Heart left ventricle (tissue), 16 donors: ENCODE measurements around the gene HS3ST3A1. TPM values are rescaled to one million over a fixed set of nuclear protein-coding genes. Genes with fewer than 3 reads are reported as not detected.

Source experiments
- ATAC-seq, 4 donors: fragments of 200-7000 bp; cut with Tn5 transposase; one replicate each; pipeline ENCODE4 v1.9.1; 2020 to 2022; ENCODE audit warnings: moderate library complexity in 4 of 4, mild to moderate bottlenecking in 3 of 4, moderate number of reproducible peaks in 1 of 4
- DNase-seq, 5 donors: peaks; one replicate each; pipeline ENCODE4 v3.0.0-alpha.2; 2020
- H3K27ac ChIP-seq, 12 donors: fragments of 200-600 bp; sonication (generic) in 4 of 12; one replicate each; pipeline versions ENCODE4 v1.5.0 to v1.8.0; 2016 to 2022; ENCODE audit warnings: mild to moderate bottlenecking in 2 of 12
- H3K27me3 ChIP-seq, 9 donors: fragments of 200-600 bp; sonication (generic) in 2 of 9; one replicate each; pipeline versions ENCODE4 v1.5.1 to v1.8.0; 2016 to 2022; ENCODE audit warnings: mild to moderate bottlenecking in 3 of 9
- H3K36me3 ChIP-seq, 9 donors: fragments of 200-600 bp; sonication (generic) in 2 of 9; one replicate each; pipeline versions ENCODE4 v1.5.0 to v1.8.0; 2018 to 2022; ENCODE audit warnings: mild to moderate bottlenecking in 2 of 9
- H3K4me1 ChIP-seq, 12 donors: fragments of 200-600 bp; sonication (generic) in 4 of 12; one replicate each; pipeline versions ENCODE4 v1.5.0 to v1.8.0; 2016 to 2022; ENCODE audit warnings: mild to moderate bottlenecking in 3 of 12
- H3K4me3 ChIP-seq, 12 donors: fragments of 200-600 bp; sonication (generic) in 4 of 12; one replicate each; pipeline versions ENCODE4 v1.5.0 to v1.8.0; 2017 to 2022; ENCODE audit warnings: mild to moderate bottlenecking in 9 of 12, moderate library complexity in 4 of 12
- H3K9me3 ChIP-seq, 12 donors: fragments of 200-600 bp; sonication (generic) in 4 of 12; one replicate each; pipeline versions ENCODE4 v1.5.0 to v1.8.0; 2016 to 2022; ENCODE audit warnings: mild to moderate bottlenecking in 1 of 12
- POLR2A ChIP-seq, 2 donors: fragments of 450-650 bp; IDR thresholded peaks; one replicate each; pipeline ENCODE4 v1.6.1; 2017; ENCODE audit warnings: antibody characterized with exemption in 2 of 2, mild to moderate bottlenecking in 2 of 2, moderate library complexity in 2 of 2
- WGBS, 4 donors: extraction: QIAGEN DNeasy Blood & Tissue Kit in 2 of 4; methylation state at CpG; one replicate each; pipeline versions ENCODE4 v1.1.5 to v1.1.7; 2013 to 2018; 5-methylcytosine and 5-hydroxymethylcytosine counted together
- intact Hi-C, 10 donors: fragments of 100-400 bp; cut with DNase I; formaldehyde crosslinking; loops; one replicate each; pipeline versions ENCODE4 v1.11.1 to v1.14.2; 2022
- polyA plus RNA-seq, 2 donors: library from polyadenylated mRNA; stranded (reverse); fragments of 200-250 nt; gene quantifications; one replicate each; pipeline ENCODE4 v1.2.3, GENCODE V29; 2013
- total RNA-seq, 9 donors: library from RNA; depleted of rRNA in 2 of 9; stranded (reverse); fragments of >200 nt in 2 of 9; fragmentation: NEBNext Ultra II Directional in 3 of 9; extraction: Animal tissue kit (Norgen Biotek cat#: 25700) in 3 of 9; gene quantifications; one replicate each; pipeline versions ENCODE4 v1.1.0 to v1.2.4, GENCODE V29; 2016 to 2023
- TF ChIP-seq, protein P1 (sequence below), 12 donors: fragments of 200-600 bp; sonication (generic) in 4 of 12; IDR thresholded peaks; one replicate each; pipeline versions ENCODE4 v1.5.0 to v1.8.0; 2018 to 2022; ENCODE audit warnings: antibody characterized with exemption in 12 of 12, mild to moderate bottlenecking in 5 of 12
- donor health status: ischemic (EF 13 %, LVEDD 7.1; RV severe dilation, severe dysfunction).
- donor health status: healthy with polysubstance abuse.
- donor health status: DM: no; HTN: yes; CAD: no.
- donor health status: DM: no; HTN: no; CAD: no.
- donor health status: ischemic (EF 25% LVEDD 6.9; RV normal size, moderate dysfunction).
- donor health status: ischemic (EF 25% LVEDD 5.7; RV mildly dilated, moderate dysfunction).
- donor health status: healthy.
- donor health status: DM: yes; HTN: yes; CAD: no.
- donor health status: ischemic (EF 35%, LVEDD 5.7; RV mildly dilated, moderate dysfunction).
- donor health status: nonischemic (EF 11% LVEDD 7.7; RV severe dilation, severe dysfunction).
- donor health status: DM: yes; HTN: yes; CAD: no.
- donor health status: PGD.
- donor health status: ischemic (EF 29% LVEDD 5.4; RV normal size, mild dysfunction).
- donor health status: nonischemic (EF 23%, LVEDD 6.1; RV moderate dilation, normal function).

Gene HS3ST3A1
- total and polyA plus RNA-seq, 11 donors: 0.08 to 5.7 (median 1.8) TPM

DNA sequence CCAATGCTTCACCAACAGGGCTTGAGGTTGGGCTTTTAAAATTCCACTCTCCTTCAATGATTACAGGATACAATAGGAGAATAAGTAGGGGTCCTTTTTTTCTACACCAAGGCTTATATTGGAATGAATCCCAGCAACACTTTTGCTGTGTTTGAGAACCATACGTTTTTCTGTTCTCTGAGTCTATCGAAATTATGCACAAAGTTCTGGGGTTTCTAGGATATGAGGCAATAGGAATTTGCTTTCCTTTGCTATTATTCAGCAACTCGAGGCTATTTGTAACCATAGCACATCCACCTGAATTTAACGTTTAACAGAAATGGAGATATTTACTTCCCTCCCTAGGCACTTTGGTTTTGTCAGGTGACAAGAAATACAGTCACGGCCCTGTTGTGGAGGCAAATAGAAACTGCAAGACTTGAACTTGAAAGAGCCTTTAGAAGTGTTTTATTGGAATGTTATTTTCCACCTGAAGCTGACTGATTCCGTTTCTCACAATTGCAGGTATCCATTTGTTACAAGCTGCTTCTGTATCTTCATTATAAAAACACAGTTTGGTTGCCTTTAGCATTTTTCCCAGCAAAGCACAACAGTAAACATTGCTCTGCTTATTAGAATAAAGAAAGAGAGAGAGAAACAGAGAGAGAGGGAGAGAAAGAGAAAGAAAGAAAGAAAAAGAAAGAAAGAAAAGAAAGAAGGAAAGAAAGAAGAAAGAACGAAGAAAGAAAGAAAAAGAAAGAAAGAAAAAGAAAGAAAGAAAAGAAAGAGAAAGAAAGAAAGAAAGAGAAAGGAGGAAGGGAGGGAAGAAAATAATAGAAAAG lies 109.6 kb downstream of the HS3ST3A1 start:
- H3K36me3 ChIP-seq: no peaks in the 10 kb centered on the region
- no peak overlapping the region for H3K4me3 ChIP-seq
- TF ChIP-seq, protein P1, sequence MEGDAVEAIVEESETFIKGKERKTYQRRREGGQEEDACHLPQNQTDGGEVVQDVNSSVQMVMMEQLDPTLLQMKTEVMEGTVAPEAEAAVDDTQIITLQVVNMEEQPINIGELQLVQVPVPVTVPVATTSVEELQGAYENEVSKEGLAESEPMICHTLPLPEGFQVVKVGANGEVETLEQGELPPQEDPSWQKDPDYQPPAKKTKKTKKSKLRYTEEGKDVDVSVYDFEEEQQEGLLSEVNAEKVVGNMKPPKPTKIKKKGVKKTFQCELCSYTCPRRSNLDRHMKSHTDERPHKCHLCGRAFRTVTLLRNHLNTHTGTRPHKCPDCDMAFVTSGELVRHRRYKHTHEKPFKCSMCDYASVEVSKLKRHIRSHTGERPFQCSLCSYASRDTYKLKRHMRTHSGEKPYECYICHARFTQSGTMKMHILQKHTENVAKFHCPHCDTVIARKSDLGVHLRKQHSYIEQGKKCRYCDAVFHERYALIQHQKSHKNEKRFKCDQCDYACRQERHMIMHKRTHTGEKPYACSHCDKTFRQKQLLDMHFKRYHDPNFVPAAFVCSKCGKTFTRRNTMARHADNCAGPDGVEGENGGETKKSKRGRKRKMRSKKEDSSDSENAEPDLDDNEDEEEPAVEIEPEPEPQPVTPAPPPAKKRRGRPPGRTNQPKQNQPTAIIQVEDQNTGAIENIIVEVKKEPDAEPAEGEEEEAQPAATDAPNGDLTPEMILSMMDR (IDR thresholded peaks at IDR 0.05): no peak
- TF ChIP-seq POLR2A (IDR thresholded peaks at IDR 0.05): no peak
- H3K27me3 ChIP-seq: no peaks in the 10 kb centered on the region
- intact Hi-C loops: no loop called here
- DNase-seq (no peak), ATAC-seq (no peak)
- 55 to 76% (median 63%) methylated on average over 7 of the region's 7 CpGs for WGBS, 4 donors
- H3K4me1 ChIP-seq: no peaks in the 10 kb centered on the region
- no peaks in the 10 kb centered on the region for H3K9me3 ChIP-seq
- H3K27ac ChIP-seq: no peak overlapping the region

DNA sequence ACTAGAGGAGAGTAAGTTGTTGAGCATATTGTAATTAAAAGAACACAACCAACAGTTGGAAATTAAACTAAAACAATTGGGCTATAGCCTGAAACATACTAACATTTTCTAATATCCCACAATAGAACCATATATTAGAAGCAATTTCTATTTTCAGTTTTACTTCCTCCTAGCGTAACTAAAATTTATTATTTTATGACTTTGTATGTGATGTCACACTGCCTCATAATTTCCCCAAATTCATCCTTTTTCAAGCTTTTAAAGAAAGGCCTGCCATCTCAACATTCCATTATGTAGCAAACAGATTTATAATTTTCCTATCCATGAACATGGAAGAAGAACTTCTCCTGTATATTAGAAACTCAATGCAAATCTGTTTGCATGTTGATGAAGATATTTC lies 110.2 kb downstream of the HS3ST3A1 start:
- TF ChIP-seq, protein P1 (IDR thresholded peaks at IDR 0.05): no peak
- TF ChIP-seq POLR2A (IDR thresholded peaks at IDR 0.05): no peak
- Histone ChIP-seq H3K9me3 (no peaks in the 10 kb centered on the region), H3K27me3 (no peaks in the 10 kb centered on the region), H3K4me3 (no peak overlapping the region), H3K27ac (no peak overlapping the region), H3K4me1 (no peaks in the 10 kb centered on the region), H3K36me3 (no peaks in the 10 kb centered on the region)
- no peak for DNase-seq
- no peak for ATAC-seq
- 88 to 95% (median 92%) methylated on average over 1 of the region's 1 CpG for WGBS, 4 donors
- intact Hi-C loops: no loop called here

DNA sequence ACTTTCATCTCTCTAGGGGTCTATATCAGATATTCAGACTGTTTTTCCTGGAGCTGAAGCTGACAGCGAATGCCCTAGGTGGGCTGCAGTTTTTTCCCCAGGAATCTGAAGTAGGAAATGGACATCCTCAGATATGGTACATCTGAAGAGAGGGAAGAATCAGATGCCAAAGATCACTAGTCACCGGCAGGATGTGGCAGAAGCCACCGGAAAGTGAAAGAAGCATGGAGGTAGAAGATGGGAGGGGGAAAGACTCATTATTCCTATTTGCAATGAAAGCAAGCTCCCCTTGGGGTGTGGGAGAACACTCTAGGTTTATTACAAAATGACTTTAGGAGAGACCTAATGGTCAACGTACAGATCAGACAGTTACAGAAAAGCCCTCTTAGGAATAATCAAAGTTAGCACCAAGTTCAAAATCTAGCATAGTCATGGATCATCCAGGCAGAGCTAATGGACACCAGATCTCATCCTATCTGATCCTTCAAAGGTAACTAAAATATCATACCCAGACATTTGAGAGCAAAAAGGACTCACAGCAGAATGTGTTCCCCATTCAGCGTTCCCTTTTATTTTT lies 110.7 kb downstream of the HS3ST3A1 start:
- intact Hi-C loops: no loop called here
- H3K27ac ChIP-seq: no peak overlapping the region
- no peak for TF ChIP-seq POLR2A (IDR thresholded peaks at IDR 0.05)
- TF ChIP-seq, protein P1 (IDR thresholded peaks at IDR 0.05): no peak
- 76 to 84% (median 78%) methylated on average over 5 of the region's 5 CpGs for WGBS, 4 donors
- H3K4me1 ChIP-seq: no peaks in the 10 kb centered on the region
- no peaks in the 10 kb centered on the region for H3K27me3 ChIP-seq
- ATAC-seq (no peak), DNase-seq (no peak)
- no peaks in the 10 kb centered on the region for H3K9me3 ChIP-seq
- no peaks in the 10 kb centered on the region for H3K36me3 ChIP-seq
- no peak overlapping the region for H3K4me3 ChIP-seq

DNA sequence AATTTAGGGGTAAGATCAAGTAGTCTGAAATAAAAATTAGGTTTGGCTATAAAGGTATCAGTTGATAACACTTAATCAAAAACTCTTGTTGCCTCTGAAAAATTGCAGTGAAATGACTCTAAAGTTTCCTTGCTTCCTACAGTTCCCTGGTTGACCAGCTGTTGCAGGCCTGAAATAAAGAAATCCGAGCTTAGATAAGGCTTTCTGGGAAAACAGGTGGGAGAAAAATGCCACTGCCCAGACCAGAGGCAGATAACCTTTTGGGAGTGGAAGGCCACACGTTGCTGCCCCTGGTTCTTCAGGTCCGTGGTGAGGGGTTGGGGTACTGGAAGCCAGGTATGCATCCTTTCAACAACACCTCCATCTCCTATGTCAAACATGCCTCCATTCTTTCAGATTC lies 111.3 kb downstream of the HS3ST3A1 start:
- TF ChIP-seq, protein P1 (IDR thresholded peaks at IDR 0.05): no peak
- no peak for TF ChIP-seq POLR2A (IDR thresholded peaks at IDR 0.05)
- Histone ChIP-seq H3K27ac (no peak overlapping the region), H3K27me3 (no peaks in the 10 kb centered on the region), H3K4me3 (no peak overlapping the region), H3K9me3 (no peaks in the 10 kb centered on the region), H3K4me1 (no peaks in the 10 kb centered on the region), H3K36me3 (no peaks in the 10 kb centered on the region)
- DNase-seq: no peak
- 37 to 52% (median 49%) methylated on average over 3 of the region's 3 CpGs for WGBS, 4 donors
- ATAC-seq: no peak
- intact Hi-C loops: no loop called here
